SJCRH30 (cell line): ENCODE results near the gene SRPRB. TPM values are rescaled to one million over a fixed set of nuclear protein-coding genes. Genes with fewer than 3 reads are reported as not detected.

Experiments
- DNase-seq, 2 experiments: peaks; one replicate each; pipeline ENCODE4 v3.0.0-alpha.2; 2015 to 2020
- H3K27ac ChIP-seq: fragments of 250-450 bp; sonication (Bioruptor Pico); 2 replicates; pipeline ENCODE4 v1.5.1; 2020; ENCODE audit warnings: mild to moderate bottlenecking, moderate library complexity
- H3K27me3 ChIP-seq: fragments of 250-450 bp; sonication (Bioruptor Pico); 2 replicates; pipeline ENCODE4 v1.5.1; 2020; ENCODE audit warnings: mild to moderate bottlenecking, moderate library complexity
- H3K36me3 ChIP-seq: fragments of 250-450 bp; sonication (Bioruptor Pico); 2 replicates; pipeline ENCODE4 v1.5.1; 2020; ENCODE audit warnings: mild to moderate bottlenecking, moderate library complexity
- H3K4me1 ChIP-seq: fragments of 250-450 bp; sonication (Bioruptor Pico); 2 replicates; pipeline ENCODE4 v1.5.1; 2020; ENCODE audit warnings: mild to moderate bottlenecking, moderate library complexity
- H3K4me3 ChIP-seq: fragments of 250-450 bp; sonication (Bioruptor Pico); 2 replicates; pipeline ENCODE4 v1.5.1; 2020; ENCODE audit warnings: mild to moderate bottlenecking, moderate library complexity
- H3K9me3 ChIP-seq: fragments of 250-450 bp; sonication (Bioruptor Pico); replicated peaks from 2 replicates; pipeline ENCODE4 v1.5.1; 2020; ENCODE audit warnings: mild to moderate bottlenecking, moderate library complexity
- total RNA-seq: library from RNA; depleted of rRNA; stranded (reverse); fragments of >200 nt; shearing (Covaris generic); gene quantifications from 2 replicates; pipeline ENCODE4 v1.2.3, GENCODE V29; 2014

Gene SRPRB
- total RNA-seq, 1 experiment from 2014 or later = 46.3 TPM

GRCh38 chr3:133797396-133798105 lies 8.1 kb upstream of the SRPRB start:
- peak in 1 of 2 experiments; percentile 9 for DNase-seq
- H3K27ac ChIP-seq = no peak overlapping the region
- peaks cover 12% of the 10 kb centered on the region for H3K9me3 ChIP-seq
- H3K4me3 ChIP-seq = no peak overlapping the region
- peaks cover 20% of the 10 kb centered on the region for H3K4me1 ChIP-seq
- H3K27me3 ChIP-seq = no peaks in the 10 kb centered on the region
- H3K36me3 ChIP-seq = no peaks in the 10 kb centered on the region

DNA sequence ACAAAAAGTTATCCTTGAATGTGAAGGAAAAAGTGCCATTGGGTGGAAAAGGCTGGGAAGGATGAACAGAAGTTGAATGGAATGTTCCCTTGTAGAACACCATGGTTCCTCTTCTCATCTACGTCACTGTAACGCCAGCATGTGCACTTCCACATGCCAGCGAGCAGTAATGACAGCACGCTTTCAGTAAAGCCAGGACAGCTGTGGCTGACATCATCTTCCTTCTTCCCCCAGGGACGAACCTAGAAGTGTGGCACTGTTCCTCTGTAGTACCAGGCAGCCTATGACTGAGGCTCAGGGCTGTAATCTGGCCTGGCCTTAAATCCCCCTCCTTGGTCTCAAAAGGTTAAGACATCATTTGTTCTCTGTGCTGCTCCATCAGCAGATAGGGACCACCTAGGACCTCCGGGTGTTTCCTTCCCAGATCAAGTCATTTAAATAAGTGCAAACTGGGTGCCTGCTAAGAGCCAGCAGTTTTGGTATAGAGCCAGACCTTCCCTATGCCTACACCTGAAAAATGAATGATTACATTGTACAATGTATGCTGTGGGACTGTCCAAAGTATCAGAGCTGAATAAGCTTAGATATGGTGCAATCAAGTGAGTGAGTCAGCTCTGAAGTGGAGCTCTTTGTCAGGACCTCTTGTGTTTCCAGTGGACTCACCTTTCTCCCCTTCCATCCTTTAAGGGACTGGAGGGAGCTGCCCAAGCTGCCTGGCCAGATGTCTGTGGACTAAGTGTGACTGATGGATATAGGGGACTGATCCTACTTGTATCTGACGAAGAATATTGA lies 5.6 kb upstream of the SRPRB start:
- Histone ChIP-seq H3K27ac (no peak overlapping the region), H3K9me3 (no peaks in the 10 kb centered on the region), H3K4me3 (no peak overlapping the region), H3K27me3 (no peaks in the 10 kb centered on the region), H3K4me1 (peaks cover 20% of the 10 kb centered on the region), H3K36me3 (no peaks in the 10 kb centered on the region)
- DNase-seq = peak; percentile 80 to 88

DNA sequence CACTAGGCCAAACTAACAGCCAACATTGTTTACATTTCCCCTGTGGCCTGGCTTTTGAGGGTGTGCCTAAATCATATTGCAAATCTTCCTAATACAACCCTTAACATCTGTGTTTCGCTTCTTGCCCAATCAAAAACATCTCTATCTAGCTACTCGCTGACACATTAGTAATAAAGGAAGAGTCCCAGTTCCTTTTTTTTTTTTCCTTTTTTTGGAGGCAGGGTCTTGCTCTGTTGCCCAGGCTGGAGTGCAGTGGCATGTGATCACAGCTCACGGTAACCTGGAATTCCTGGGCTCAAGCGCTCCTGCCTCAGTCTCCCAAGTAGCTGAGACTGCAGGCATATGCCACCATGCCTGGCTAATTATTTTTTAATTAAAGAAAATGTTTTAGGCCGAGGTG lies 2.1 kb upstream of the SRPRB start:
- DNase-seq = no peak
- Histone ChIP-seq H3K4me1 (peaks cover 11% of the 10 kb centered on the region), H3K4me3 (no peak overlapping the region), H3K27me3 (no peaks in the 10 kb centered on the region), H3K9me3 (no peaks in the 10 kb centered on the region), H3K27ac (no peak overlapping the region), H3K36me3 (peaks cover 10% of the 10 kb centered on the region; the same call in 1 of the 2 replicates)

- Histone ChIP-seq H3K4me1 (peaks cover 6% of the 10 kb centered on the region), H3K9me3 (no peaks in the 10 kb centered on the region), H3K4me3 (peak overlapping the region; percentile 92), H3K36me3 (peaks cover 18% of the 10 kb centered on the region; the same call in 1 of the 2 replicates), H3K27ac (no peak overlapping the region), H3K27me3 (no peaks in the 10 kb centered on the region)
- no peak for DNase-seq
These were observed 719 bp upstream of the SRPRB start for GRCh38 chr3:133804896-133805295.

- H3K4me1 ChIP-seq = peaks cover 1% of the 10 kb centered on the region
- DNase-seq = no peak
These were observed 272 bp upstream of the SRPRB start for GRCh38 chr3:133805384-133805701.

GRCh38 chr3:133812872-133813271 lies 7.3 kb downstream of the SRPRB start:
- DNase-seq = no peak
- Histone ChIP-seq H3K36me3 (peaks cover 55% of the 10 kb centered on the region), H3K27ac (no peak overlapping the region)

More at GRCh38 chr3:133805384-133805701, 272 bp upstream of the SRPRB start:
- no peaks in the 10 kb centered on the region for H3K27me3 ChIP-seq
- no peak overlapping the region for H3K27ac ChIP-seq
- peak overlapping the region; percentile 92 for H3K4me3 ChIP-seq
- H3K9me3 ChIP-seq = no peaks in the 10 kb centered on the region
- peaks cover 18% of the 10 kb centered on the region; the same call in 1 of the 2 replicates for H3K36me3 ChIP-seq

GRCh38 chr3:133815386-133815785 lies 9.8 kb downstream of the SRPRB start:
- no peaks in the 10 kb centered on the region for H3K27me3 ChIP-seq
- DNase-seq = no peak
- peaks cover 58% of the 10 kb centered on the region for H3K36me3 ChIP-seq
- H3K4me3 ChIP-seq = no peak overlapping the region
- no peaks in the 10 kb centered on the region for H3K9me3 ChIP-seq
- no peaks in the 10 kb centered on the region for H3K4me1 ChIP-seq
- H3K27ac ChIP-seq = no peak overlapping the region

More at GRCh38 chr3:133812872-133813271, 7.3 kb downstream of the SRPRB start:
- Histone ChIP-seq H3K27me3 (no peaks in the 10 kb centered on the region), H3K4me3 (no peak overlapping the region), H3K9me3 (no peaks in the 10 kb centered on the region), H3K4me1 (no peaks in the 10 kb centered on the region)

DNA sequence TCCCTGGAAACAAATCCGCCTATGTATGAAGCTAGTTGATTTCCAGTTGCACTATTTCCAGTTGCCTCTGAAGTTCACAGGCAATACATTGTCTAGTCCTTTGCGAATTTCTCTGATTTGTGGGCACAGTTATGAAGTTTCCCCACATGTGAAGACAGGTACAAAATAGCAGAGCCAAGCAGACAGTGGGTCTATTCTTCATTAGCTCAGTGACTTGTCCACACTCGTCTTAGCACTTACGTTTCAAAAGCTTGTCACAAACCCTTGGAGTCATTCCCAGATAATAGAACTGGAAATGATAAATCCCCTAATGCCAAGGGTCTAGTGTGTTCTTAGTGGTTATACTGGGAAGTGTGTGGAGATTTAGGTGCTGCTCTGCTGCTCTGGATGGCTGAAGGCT lies 14.5 kb downstream of the SRPRB start:
- no peak for DNase-seq
- Histone ChIP-seq H3K27me3 (no peaks in the 10 kb centered on the region), H3K27ac (no peak overlapping the region), H3K36me3 (peaks cover 56% of the 10 kb centered on the region), H3K4me1 (no peaks in the 10 kb centered on the region), H3K9me3 (no peaks in the 10 kb centered on the region), H3K4me3 (no peak overlapping the region)

DNA sequence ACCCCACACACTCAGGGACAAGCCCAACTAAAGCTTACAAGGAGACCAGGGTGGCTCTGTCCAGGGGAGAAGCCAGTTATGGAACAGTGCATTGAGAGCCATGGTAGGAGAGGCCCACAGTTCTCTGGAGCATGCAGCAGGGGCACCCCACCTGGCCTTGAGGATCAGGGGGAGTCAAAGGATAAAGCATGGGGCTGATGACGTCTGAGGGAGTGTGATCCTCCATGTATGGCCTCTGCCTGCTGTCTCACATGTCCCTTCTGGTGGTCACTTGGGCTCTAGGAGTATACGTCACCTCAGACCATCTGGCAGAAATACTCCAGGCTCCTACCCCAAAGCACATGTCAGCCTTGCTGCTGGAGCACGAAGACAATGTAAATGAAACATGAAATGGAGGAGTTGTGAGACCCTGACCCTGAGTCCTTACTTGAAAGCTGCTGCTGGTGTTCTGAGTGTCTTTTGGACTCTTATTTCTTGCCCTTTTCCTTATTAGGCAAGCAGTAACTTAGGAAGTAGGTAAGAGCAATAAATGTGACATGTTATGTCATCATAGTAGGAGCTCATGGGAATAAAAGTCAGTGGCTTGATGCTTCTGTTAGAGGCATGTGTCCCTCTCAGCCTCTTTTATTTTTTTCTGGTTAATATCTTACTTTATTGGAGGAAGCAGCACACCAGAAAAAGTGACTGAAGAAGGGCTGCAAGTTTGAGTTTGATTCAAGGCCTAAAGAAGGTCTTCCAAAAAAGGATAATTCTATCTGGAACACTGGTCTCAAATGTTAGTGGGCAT lies 15.5 kb downstream of the SRPRB start:
- Histone ChIP-seq H3K4me3 (no peak overlapping the region), H3K9me3 (no peaks in the 10 kb centered on the region), H3K36me3 (peaks cover 53% of the 10 kb centered on the region), H3K27me3 (no peaks in the 10 kb centered on the region), H3K27ac (no peak overlapping the region), H3K4me1 (no peaks in the 10 kb centered on the region)
- DNase-seq = no peak

DNA sequence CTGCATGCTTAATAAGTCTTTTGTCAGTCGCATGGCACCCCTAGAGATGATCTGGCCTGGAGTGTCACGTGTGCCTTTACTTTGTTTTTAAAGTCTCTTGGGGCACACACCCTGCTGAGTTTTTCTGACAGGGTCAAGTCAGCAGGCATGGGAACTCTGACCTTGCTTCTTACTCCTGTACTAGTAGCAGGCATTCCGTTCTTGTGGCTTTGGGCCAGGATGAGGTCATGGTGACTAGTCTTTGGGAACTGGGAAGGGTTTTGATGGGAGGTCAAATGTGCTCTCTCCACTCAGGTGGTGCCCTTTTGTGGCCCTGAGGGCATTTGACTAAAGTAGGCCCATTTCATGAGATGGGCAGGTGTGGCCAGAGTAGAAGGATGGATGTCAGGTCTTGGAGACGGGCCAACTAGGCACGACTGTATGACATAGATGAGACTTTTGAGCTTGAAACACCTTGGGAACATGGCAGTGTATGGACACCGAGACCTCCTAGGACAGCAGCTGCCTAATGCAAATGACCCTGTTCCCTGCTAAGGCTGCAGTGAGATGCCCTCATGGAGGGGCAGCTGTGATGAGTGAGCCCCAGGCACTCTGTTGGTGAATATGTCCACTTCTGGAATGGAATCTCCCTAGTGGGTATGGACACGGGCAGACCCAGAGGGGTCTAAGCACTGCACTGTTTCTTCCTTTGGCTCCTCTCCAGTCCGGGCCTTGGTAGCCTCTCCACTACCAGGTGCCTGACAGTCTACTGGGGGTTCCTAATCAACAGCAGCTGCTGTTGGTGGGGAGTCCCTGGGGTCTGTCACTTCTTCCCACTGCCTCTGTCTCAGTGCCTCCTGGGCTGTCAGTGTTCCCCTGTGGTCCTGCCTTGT lies 16.4 kb downstream of the SRPRB start:
- H3K4me1 ChIP-seq = no peaks in the 10 kb centered on the region
- H3K27ac ChIP-seq = no peak overlapping the region
- DNase-seq = peak; percentile 66 to 68
- H3K4me3 ChIP-seq = no peak overlapping the region
- H3K36me3 ChIP-seq = peaks cover 44% of the 10 kb centered on the region
- H3K27me3 ChIP-seq = no peaks in the 10 kb centered on the region
- H3K9me3 ChIP-seq = no peaks in the 10 kb centered on the region

DNA sequence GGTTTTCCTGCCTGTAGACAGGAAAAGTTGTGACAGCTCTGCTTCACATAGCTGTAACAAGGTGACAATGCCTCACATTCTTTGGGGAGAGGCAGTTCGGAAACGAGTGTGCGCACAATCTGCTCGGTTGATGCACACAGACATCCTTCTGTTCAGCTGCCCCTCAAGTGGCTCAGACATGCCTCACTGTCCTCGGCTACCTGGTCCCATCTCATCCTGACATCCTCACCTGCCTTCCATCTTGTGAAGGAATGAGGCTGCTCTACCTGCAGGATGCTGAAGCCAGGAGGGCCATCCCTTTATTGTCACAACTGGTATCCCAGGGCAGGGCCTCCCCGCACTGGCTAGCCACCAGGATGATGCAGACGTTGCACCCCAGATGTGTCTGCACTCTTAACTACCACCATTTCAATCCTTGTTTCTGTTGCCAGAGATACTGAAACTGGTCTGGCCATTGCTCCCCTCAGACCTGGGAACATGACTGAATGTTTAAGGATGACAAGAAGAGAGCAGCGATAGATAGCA lies 19.4 kb downstream of the SRPRB start:
- no peaks in the 10 kb centered on the region for H3K27me3 ChIP-seq
- H3K36me3 ChIP-seq = peaks cover 29% of the 10 kb centered on the region
- no peaks in the 10 kb centered on the region for H3K9me3 ChIP-seq
- H3K27ac ChIP-seq = no peak overlapping the region
- no peak for DNase-seq
- no peak overlapping the region for H3K4me3 ChIP-seq
- H3K4me1 ChIP-seq = no peaks in the 10 kb centered on the region

DNA sequence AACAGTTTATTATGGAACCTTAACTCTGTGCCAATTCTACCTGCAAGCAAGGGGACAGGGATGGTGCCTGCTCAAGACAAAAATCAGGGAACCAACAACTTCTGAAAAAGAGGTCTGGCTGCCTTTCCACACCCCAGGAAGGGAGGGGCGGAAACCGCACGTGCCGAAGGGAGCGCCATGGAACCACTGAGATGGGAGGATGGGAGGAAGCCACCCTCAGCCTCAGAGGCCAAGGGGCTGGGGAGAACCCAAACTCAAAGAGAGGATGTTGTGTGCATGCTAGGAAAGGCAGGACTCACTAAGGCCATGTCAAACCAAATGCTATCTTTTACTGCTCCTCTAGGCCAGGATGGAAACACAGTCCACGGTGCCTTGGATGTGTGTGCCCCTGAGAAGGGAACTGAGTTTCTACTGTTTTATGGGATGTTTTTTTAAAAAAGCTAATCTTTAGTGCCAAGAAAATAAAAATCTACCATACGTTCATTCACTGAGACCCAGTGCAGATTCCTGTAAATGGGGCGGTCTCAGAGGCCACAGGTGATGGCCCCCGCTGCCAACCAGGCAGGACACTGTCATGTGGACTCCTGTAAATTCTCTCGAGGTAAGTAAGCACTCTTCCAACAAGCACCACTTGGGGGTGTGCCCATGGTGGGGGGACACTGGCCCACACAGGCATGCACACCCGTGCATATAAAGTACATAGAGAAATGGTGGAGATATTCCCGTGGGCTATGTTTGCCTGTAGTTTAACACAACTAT lies 20.5 kb downstream of the SRPRB start:
- no peak overlapping the region for H3K27ac ChIP-seq
- DNase-seq = no peak
- H3K27me3 ChIP-seq = no peaks in the 10 kb centered on the region
- peaks cover 20% of the 10 kb centered on the region for H3K36me3 ChIP-seq
- H3K4me3 ChIP-seq = no peak overlapping the region
- no peaks in the 10 kb centered on the region for H3K4me1 ChIP-seq
- no peaks in the 10 kb centered on the region for H3K9me3 ChIP-seq

DNA sequence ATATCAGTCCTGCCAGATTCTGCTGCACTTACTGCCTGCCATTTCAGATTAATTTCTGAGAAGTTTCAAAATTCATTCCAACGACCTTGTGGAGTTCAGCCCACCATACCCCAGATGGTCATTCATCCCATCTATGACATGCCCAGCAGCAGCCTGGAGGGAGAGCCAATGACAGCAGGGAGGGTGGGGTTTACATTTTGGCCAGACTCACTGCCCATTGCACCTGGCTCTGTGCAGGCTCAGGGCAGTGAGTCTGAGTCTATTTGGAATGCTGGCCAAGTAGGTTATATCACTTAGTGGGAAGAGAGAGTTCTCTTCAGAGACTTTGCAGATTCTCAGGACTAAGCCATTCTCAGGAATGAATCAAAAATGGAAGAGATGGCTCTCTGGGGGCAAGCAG lies 21.5 kb downstream of the SRPRB start:
- H3K27ac ChIP-seq = no peak overlapping the region
- no peaks in the 10 kb centered on the region for H3K27me3 ChIP-seq
- H3K9me3 ChIP-seq = no peaks in the 10 kb centered on the region
- DNase-seq = no peak
- no peak overlapping the region for H3K4me3 ChIP-seq
- H3K4me1 ChIP-seq = no peaks in the 10 kb centered on the region
- peaks cover 13% of the 10 kb centered on the region for H3K36me3 ChIP-seq
